ENCODE results near the gene C13orf46. TPM values are rescaled to one million over a fixed set of nuclear protein-coding genes. Genes with fewer than 3 reads are reported as not detected.
"Not testable (repeated sequence)": the region's sequence is repeated elsewhere in the genome, so short reads cannot be mapped to it uniquely, and the experiment has no call there.

Gene C13orf46
- 4.8 TPM for total RNA-seq

DNA sequence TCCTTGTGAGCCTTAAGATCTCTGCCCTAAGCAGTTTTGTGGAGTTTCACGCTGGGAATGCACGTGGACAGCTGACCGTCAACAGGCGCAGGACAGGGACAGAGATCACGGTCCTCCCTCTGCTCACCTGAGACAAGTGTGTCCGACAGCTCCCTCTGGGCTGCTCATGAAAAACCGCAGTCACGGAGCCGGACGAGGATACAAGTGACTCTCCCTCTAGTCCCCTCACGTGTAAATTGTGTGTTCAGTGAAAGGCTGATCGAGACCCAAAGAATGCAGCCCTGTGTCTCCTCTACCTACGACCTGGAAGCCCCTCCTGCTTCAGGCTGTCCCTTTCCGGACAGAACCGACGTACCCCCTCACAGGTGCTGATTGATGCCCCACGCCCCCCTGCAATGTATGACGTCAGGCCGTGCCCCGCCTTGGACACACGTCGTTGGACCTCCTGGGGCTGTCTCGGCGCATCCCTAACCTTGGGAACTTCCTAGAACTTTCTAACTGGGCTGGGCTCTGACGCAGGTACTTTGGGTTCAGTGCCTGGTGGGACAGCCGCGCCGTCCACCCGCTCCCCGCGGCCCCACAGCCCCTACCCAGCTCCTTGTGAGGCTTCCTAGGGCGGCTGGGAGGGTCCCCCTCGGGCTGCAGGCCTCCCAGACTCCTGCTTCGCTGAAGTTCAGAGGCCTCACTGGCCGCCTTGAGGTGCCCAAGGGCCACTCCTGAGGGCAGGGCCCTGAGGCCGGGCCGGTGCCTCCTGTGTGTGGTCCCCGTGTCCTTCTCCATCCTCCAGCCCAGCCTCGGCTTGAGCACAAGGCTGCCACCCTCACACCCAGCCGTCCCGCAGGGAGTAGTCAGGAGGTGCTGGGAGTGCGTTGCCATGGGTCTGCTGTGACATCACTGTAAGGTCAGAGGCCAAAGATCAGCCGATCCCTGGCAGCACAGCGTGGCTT is at the start of gene C13orf46:
C13orf46 (minus strand) TSS at position 859 of the 947 bp plus-strand sequence; CDS start at position 780, 79 bp downstream.
- DNase-seq (ENCODE audit: low spot score in 2 of 2) = no peak
- no peak for TF ChIP-seq CTCF (IDR thresholded peaks at IDR 0.05)
- no peaks in the 10 kb centered on the region for H3K27me3 ChIP-seq
- H3K36me3 ChIP-seq = peaks cover 24 to 27% of the 10 kb centered on the region in 2 donors
- no peak within 1 kb of the TSS for H3K27ac ChIP-seq
- intact Hi-C loops (cut with DNase I) = loop anchor here (10.0 kb wide), 1 partner anchor 161 kb away; the partner anchor contains the start of gene RASA3
- H3K4me3 ChIP-seq = no peak within 1 kb of the TSS
- H3K4me1 ChIP-seq = peaks cover 14 to 23% of the 10 kb centered on the region in 2 donors
- no peaks in the 10 kb centered on the region for H3K9me3 ChIP-seq

DNA sequence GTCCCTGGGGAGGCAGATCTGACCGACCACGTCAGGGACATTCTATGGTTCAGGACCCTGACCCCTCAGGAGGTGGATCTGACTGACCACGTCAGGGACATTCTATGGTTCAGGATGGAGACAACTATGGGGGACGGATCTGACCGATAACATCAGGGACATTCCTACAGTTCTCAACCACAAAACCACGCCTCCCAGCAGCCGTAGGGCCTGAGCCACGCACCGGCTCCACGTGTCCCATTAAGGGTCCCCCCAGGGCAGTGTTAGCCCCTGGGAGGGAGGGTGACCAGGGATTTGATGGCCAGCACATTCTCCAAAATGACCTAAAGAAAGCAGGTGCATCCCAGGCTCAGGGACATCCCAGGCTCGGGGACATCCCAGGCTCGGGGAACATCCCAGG is 49.0 kb upstream of the C13orf46 start:
- H3K4me3 ChIP-seq = no peak overlapping the region
- intact Hi-C loops (cut with DNase I) = no loop called here
- no peaks in the 10 kb centered on the region for H3K27me3 ChIP-seq
- no peak for TF ChIP-seq CTCF (IDR thresholded peaks at IDR 0.05)
- no peak overlapping the region for H3K27ac ChIP-seq
- H3K4me1 ChIP-seq = peaks cover 0 to 18% of the 10 kb centered on the region in 2 donors
- H3K9me3 ChIP-seq = no peaks in the 10 kb centered on the region
- peaks cover 49 to 55% of the 10 kb centered on the region in 2 donors for H3K36me3 ChIP-seq
- no peak for DNase-seq (ENCODE audit: low spot score in 2 of 2)

DNA sequence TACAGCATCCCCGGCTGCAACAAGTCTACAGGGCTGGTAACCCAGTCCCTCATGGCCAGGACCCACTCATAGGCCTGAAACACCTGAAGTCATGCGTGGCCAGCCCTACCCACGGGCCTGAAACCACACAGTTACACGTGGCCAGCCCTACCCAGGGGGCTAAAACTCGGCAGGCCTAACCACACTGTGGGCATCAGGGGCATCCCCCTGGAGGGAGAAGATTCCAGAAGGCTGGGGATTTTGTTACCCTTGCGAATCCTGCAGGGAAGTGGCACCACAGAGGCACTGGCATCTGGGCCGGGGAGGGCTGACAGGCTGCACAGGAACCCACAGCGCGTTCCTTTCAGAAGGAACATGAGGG is 48.4 kb upstream of the C13orf46 start:
- H3K4me3 ChIP-seq = no peak overlapping the region
- DNase-seq (ENCODE audit: low spot score in 2 of 2) = no peak
- intact Hi-C loops (cut with DNase I) = no loop called here
- peaks cover 55 to 61% of the 10 kb centered on the region in 2 donors for H3K36me3 ChIP-seq
- TF ChIP-seq CTCF (IDR thresholded peaks at IDR 0.05) = no peak
- no peaks in the 10 kb centered on the region for H3K27me3 ChIP-seq
- no peaks in the 10 kb centered on the region for H3K9me3 ChIP-seq
- peaks cover 0 to 14% of the 10 kb centered on the region in 2 donors for H3K4me1 ChIP-seq
- no peak overlapping the region for H3K27ac ChIP-seq

GRCh38 chr13:114021464-114022308 is 47.8 kb upstream of the C13orf46 start:
- peaks cover 61 to 65% of the 10 kb centered on the region in 2 donors for H3K36me3 ChIP-seq
- no peaks in the 10 kb centered on the region for H3K9me3 ChIP-seq
- TF ChIP-seq CTCF (IDR thresholded peaks at IDR 0.05) = no peak
- no peaks in the 10 kb centered on the region for H3K27me3 ChIP-seq
- intact Hi-C loops (cut with DNase I) = no loop called here
- H3K4me3 ChIP-seq = no peak overlapping the region
- no peak for DNase-seq (ENCODE audit: low spot score in 2 of 2)
- H3K4me1 ChIP-seq = peaks cover 0 to 11% of the 10 kb centered on the region in 2 donors
- no peak overlapping the region for H3K27ac ChIP-seq

DNA sequence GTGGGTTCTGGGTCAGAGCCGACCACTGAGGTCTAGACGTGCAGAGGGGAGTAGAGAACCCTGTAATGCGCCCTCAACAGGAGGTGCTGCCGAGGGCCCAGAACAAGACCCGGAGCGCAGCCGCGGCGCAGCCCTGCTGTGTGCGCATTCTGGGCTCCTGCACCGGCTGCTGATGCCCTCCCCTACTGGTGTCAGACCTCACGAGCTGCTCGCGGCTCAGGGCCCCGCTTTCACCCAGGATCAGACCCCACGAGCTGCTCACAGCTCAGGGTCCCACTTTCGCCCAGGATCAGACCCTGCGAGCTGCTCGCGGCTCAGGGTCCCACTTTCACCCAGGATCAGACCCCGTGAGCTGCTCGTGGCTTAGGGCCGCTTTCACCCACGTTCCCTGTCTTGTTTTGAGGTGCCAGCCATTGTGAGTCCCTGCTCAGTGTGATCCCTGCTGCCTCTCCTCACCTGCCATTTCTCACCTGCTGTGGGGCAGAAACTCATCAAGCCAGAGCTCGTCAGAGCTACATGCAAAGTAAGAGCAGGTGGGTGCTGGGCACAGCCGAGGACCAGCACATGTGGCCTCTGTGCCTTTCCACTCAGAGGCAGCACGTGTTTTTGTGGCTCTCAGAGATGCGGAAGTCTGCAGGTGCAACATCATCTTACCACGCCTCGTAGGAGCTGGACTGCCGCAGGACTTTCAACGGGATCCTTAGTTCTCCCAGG is 47.0 kb upstream of the C13orf46 start:
- Histone ChIP-seq H3K27me3 (no peaks in the 10 kb centered on the region), H3K4me3 (no peak overlapping the region), H3K36me3 (peaks cover 68 to 73% of the 10 kb centered on the region in 2 donors), H3K27ac (no peak overlapping the region), H3K4me1 (peaks cover 0 to 3% of the 10 kb centered on the region in 2 donors), H3K9me3 (no peaks in the 10 kb centered on the region)
- no peak for DNase-seq (ENCODE audit: low spot score in 2 of 2)
- TF ChIP-seq CTCF (IDR thresholded peaks at IDR 0.05) = no peak
- intact Hi-C loops (cut with DNase I) = no loop called here

DNA sequence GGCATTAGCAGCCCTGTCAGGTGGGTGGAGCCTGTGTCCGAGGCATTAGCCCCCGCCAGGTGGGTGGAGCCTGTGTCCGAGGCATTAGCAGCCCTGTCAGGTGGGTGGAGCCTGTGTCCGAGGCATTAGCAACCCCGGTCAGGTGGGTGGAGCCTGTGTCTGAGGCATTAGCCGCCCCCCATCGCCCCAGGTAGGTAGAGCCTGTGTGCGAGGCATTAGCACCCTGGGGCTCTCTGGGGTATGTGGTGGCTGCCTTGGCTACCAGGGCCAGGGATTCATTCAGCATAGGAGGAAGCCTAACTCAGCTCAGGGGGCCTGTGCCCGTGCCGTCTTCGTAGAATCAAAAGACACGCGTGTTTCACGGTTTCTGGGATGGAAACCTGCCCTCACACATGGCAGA is 46.3 kb upstream of the C13orf46 start:
- H3K4me1 ChIP-seq; H3K4me3 ChIP-seq; H3K27me3 ChIP-seq; intact Hi-C loops (cut with DNase I); H3K9me3 ChIP-seq; H3K27ac ChIP-seq; DNase-seq (ENCODE audit: low spot score in 2 of 2): not testable (repeated sequence)
- H3K36me3 ChIP-seq = peaks cover 76 to 79% of the 10 kb centered on the region in 2 donors
